Large intestine (tissue), 3 donors: ENCODE results near the gene MALL. TPM values are rescaled to one million over a fixed set of nuclear protein-coding genes. Genes with fewer than 3 reads are reported as not detected.
"Not testable (repeated sequence)": the region's sequence is repeated elsewhere in the genome, so short reads cannot be mapped to it uniquely, and the experiment has no call there.

Experiments
- DNase-seq, 2 donors: peaks; one replicate each; pipeline versions ENCODE4 v3.0.0 to v3.0.0-alpha.2; 2013
- H3K27ac ChIP-seq: one replicate; pipeline ENCODE4 v1.5.1; 2013; ENCODE audit warnings: low read length
- H3K27me3 ChIP-seq: 2 replicates; pipeline ENCODE4 v1.6.1; 2013; ENCODE audit warnings: low read length; ENCODE audit not compliant: control insufficient read depth, insufficient read depth
- H3K36me3 ChIP-seq: 2 replicates; pipeline ENCODE4 v1.6.1; 2013; ENCODE audit warnings: low read length; ENCODE audit not compliant: control insufficient read depth, insufficient read depth
- H3K4me1 ChIP-seq: one replicate; pipeline ENCODE4 v1.6.1; 2013; ENCODE audit warnings: low read length; ENCODE audit not compliant: control insufficient read depth, insufficient read depth
- H3K4me3 ChIP-seq: one replicate; pipeline ENCODE4 v1.5.1; 2013; ENCODE audit warnings: low read length
- H3K9me3 ChIP-seq: one replicate; pipeline ENCODE4 v1.6.1; 2013; ENCODE audit warnings: mild to moderate bottlenecking, low read depth, low read length, moderate library complexity; ENCODE audit not compliant: control insufficient read depth
- WGBS: methylation state at CpG from one replicate; pipeline ENCODE4 v1.1.5; 2013; ENCODE audit warnings: low lambda C conversion rate; ENCODE audit not compliant: insufficient coverage; 5-methylcytosine and 5-hydroxymethylcytosine counted together
- polyA plus RNA-seq: library from polyadenylated mRNA; unstranded; fragments of 120-200 nt; gene quantifications from one replicate; pipeline ENCODE4 v1.2.1, GENCODE V29; 2013

MALL gene
- polyA plus RNA-seq, 1 donor = 147 TPM

- no CpG with 5 or more reads among the region's 7 CpGs for WGBS
- not testable (repeated sequence) for H3K4me3 ChIP-seq, H3K27me3 ChIP-seq, H3K9me3 ChIP-seq, H3K27ac ChIP-seq, H3K36me3 ChIP-seq, H3K4me1 ChIP-seq
- DNase-seq = peak in 1 of 2 donors; percentile 0
These were observed 45.8 kb downstream of the MALL start for GRCh38 chr2:110069869-110070268.

- peak in 1 of 2 donors; percentile 1 for DNase-seq
- H3K27me3 ChIP-seq, H3K4me3 ChIP-seq: not testable (repeated sequence)
These were observed 47.5 kb downstream of the MALL start for GRCh38 chr2:110068153-110068552.

GRCh38 chr2:110062332-110062731, 53.3 kb downstream of the MALL start:
- not testable (repeated sequence) for H3K27ac ChIP-seq, DNase-seq, H3K27me3 ChIP-seq, H3K36me3 ChIP-seq, H3K4me3 ChIP-seq, H3K4me1 ChIP-seq, H3K9me3 ChIP-seq
- WGBS = no CpG with 5 or more reads among the region's 3 CpGs

More at GRCh38 chr2:110068153-110068552, 47.5 kb downstream of the MALL start:
- H3K4me1 ChIP-seq, H3K36me3 ChIP-seq, H3K27ac ChIP-seq, H3K9me3 ChIP-seq: not testable (repeated sequence)
- no CpG with 5 or more reads among the region's 3 CpGs for WGBS

GRCh38 chr2:110060550-110060949, 55.1 kb downstream of the MALL start:
- not testable (repeated sequence) for DNase-seq, H3K27me3 ChIP-seq, H3K4me1 ChIP-seq, H3K36me3 ChIP-seq, H3K4me3 ChIP-seq, H3K9me3 ChIP-seq, H3K27ac ChIP-seq
- WGBS = no CpG with 5 or more reads among the region's 2 CpGs

GRCh38 chr2:110059694-110060358, 55.8 kb downstream of the MALL start:
- not testable (repeated sequence) for H3K27ac ChIP-seq, H3K4me3 ChIP-seq, H3K27me3 ChIP-seq, H3K4me1 ChIP-seq, H3K36me3 ChIP-seq, DNase-seq, H3K9me3 ChIP-seq
- WGBS = no CpG with 5 or more reads among the region's 1 CpG

- not testable (repeated sequence) for H3K4me1 ChIP-seq, H3K27ac ChIP-seq, H3K9me3 ChIP-seq, DNase-seq, H3K27me3 ChIP-seq, H3K36me3 ChIP-seq, H3K4me3 ChIP-seq
- no CpG with 5 or more reads among the region's 11 CpGs for WGBS
These were observed 56.5 kb downstream of the MALL start for GRCh38 chr2:110059009-110059693.

GRCh38 chr2:110058034-110058433, 57.6 kb downstream of the MALL start:
- DNase-seq, H3K4me3 ChIP-seq, H3K4me1 ChIP-seq, H3K27ac ChIP-seq, H3K9me3 ChIP-seq, H3K27me3 ChIP-seq, H3K36me3 ChIP-seq: not testable (repeated sequence)

- H3K36me3 ChIP-seq, H3K4me1 ChIP-seq, DNase-seq, H3K27ac ChIP-seq, H3K9me3 ChIP-seq, H3K27me3 ChIP-seq, H3K4me3 ChIP-seq: not testable (repeated sequence)
- WGBS = no CpG with 5 or more reads among the region's 8 CpGs
These were observed 59.7 kb downstream of the MALL start for GRCh38 chr2:110055819-110056408.

- not testable (repeated sequence) for H3K36me3 ChIP-seq, H3K27me3 ChIP-seq, H3K4me1 ChIP-seq, H3K9me3 ChIP-seq, H3K4me3 ChIP-seq
- H3K27ac ChIP-seq = peak overlapping the region; percentile 86
- WGBS = no CpG with 5 or more reads among the region's 11 CpGs
- DNase-seq = peak; percentile 43 to 69
These were observed 60.9 kb downstream of the MALL start for GRCh38 chr2:110054521-110055407.

GRCh38 chr2:110053688-110054087, 61.9 kb downstream of the MALL start:
- WGBS = no CpG with 5 or more reads among the region's 5 CpGs
- H3K4me1 ChIP-seq, H3K9me3 ChIP-seq, H3K27ac ChIP-seq, H3K4me3 ChIP-seq, DNase-seq, H3K27me3 ChIP-seq, H3K36me3 ChIP-seq: not testable (repeated sequence)
